HCT116 (cell line): Measurements from ENCODE around the gene CLRN1. TPM values are rescaled to one million over a fixed set of nuclear protein-coding genes. Genes with fewer than 3 reads are reported as not detected.

Experiments used
- ATAC-seq: fragments of 200-7000 bp; cut with Tn5 transposase; 2 replicates; pipeline ENCODE4 v1.9.1; 2020; ENCODE audit warnings: mild to moderate bottlenecking, moderate library complexity
- BruUV-seq: library from RNA; stranded (reverse); fragments of 400-500 nt; replicated peaks from 2 replicates; lab custom pipeline; 2021; lab: Mats Ljungman, UMichigan
- CTCF ChIA-PET: fragments of 300-600 bp; sonication (Branson Sonifier 250); formaldehyde crosslinking; loops from one replicate; lab custom pipeline; 2021; ENCODE audit warnings: antibody characterized with exemption; lab: Charles Lee
- POLR2A ChIA-PET: fragments of 300-600, 350-600 bp; sonication (Branson Sonifier 250); formaldehyde crosslinking; loops from one replicate; lab custom pipeline; 2021; ENCODE audit warnings: antibody characterized with exemption; lab: Charles Lee
- RAD21 ChIA-PET, 2 experiments: fragments of 300-600 bp; sonication (Branson Sonifier 250); formaldehyde crosslinking; loops; one replicate each; lab custom pipeline; 2023; ENCODE audit warnings: low total read pairs in 2 of 2; ENCODE audit not compliant: uncharacterized antibody in 2 of 2, unreplicated experiment in 2 of 2, low non-redundant PET in 1 of 2; lab: Charles Lee
- DNase-seq: peaks from one replicate; pipeline ENCODE4 v3.0.0-alpha.2; 2010; ENCODE audit warnings: low read depth, low spot score
- H2AFZ ChIP-seq: fragments of 200-600 bp; shearing (Covaris generic), sonication (generic); 2 replicates; pipeline ENCODE4 v1.6.1; 2017; ENCODE audit warnings: low read depth, mixed run types, mixed read lengths, antibody characterized with exemption, low read length; ENCODE audit not compliant: poor library complexity, severe bottlenecking
- H3K27ac ChIP-seq: 2 replicates; pipeline ENCODE4 v1.5.1; 2012; ENCODE audit warnings: low read depth, low read length
- H3K27me3 ChIP-seq: fragments of 200-600 bp; sonication (generic); 2 replicates; pipeline ENCODE4 v1.6.1; 2016; ENCODE audit warnings: mixed run types, low read length, mixed read lengths; ENCODE audit not compliant: insufficient read depth
- H3K36me3 ChIP-seq, 2 experiments: fragments of 200-500 bp in 1 of 2; fragments of 200-600 bp in 1 of 2; sonication (Bioruptor generic) in 1 of 2; sonication (generic) in 1 of 2; 2 replicates each; pipeline versions ENCODE4 v1.5.1 to v1.6.1; 2014 to 2016; ENCODE audit warnings: low read length in 2 of 2, inconsistent platforms in 1 of 2, mixed read lengths in 1 of 2, mixed run types in 1 of 2; ENCODE audit not compliant: insufficient read depth in 2 of 2, control insufficient read depth in 1 of 2
- H3K4me1 ChIP-seq, 2 experiments: fragments of 200-600 bp in 1 of 2; sonication (generic) in 1 of 2; 2 replicates each; pipeline versions ENCODE4 v1.5.1 to v1.6.1; 2012 to 2017; ENCODE audit warnings: low read length in 2 of 2, inconsistent platforms in 1 of 2, mild to moderate bottlenecking in 1 of 2, mixed read lengths in 1 of 2, mixed run types in 1 of 2, moderate library complexity in 1 of 2; ENCODE audit not compliant: insufficient read depth in 2 of 2, control insufficient read depth in 1 of 2
- H3K4me2 ChIP-seq: fragments of 200-600 bp; sonication (generic); 2 replicates; pipeline ENCODE4 v1.6.1; 2017; ENCODE audit warnings: mixed run types, low read length, mixed read lengths
- H3K4me3 ChIP-seq, 2 experiments: fragments of 200-600 bp in 1 of 2; sonication (generic) in 1 of 2; replicated peaks in 1 of 2; 2 replicates each; pipeline ENCODE4 v1.5.1; 2011 to 2016; ENCODE audit warnings: low read length in 2 of 2, control low read depth in 1 of 2, low read depth in 1 of 2, mild to moderate bottlenecking in 1 of 2, mixed read lengths in 1 of 2, mixed run types in 1 of 2
- H3K79me2 ChIP-seq: fragments of 200-600 bp; sonication (generic); 2 replicates; pipeline ENCODE4 v1.6.1; 2017; ENCODE audit warnings: mild to moderate bottlenecking, mixed run types, low read length, moderate library complexity, mixed read lengths; ENCODE audit not compliant: insufficient read depth
- H3K9ac ChIP-seq: fragments of 200-600 bp; sonication (generic); 2 replicates; pipeline ENCODE4 v1.6.1; 2016; ENCODE audit warnings: low read length, mixed read lengths
- H3K9me2 ChIP-seq: fragments of 200-600 bp; sonication (generic), shearing (Covaris generic); 2 replicates; pipeline ENCODE4 v1.6.1; 2017; ENCODE audit warnings: mixed run types, mild to moderate bottlenecking, moderate library complexity; ENCODE audit not compliant: insufficient read depth
- H3K9me3 ChIP-seq, 2 experiments: fragments of 200-500 bp in 1 of 2; fragments of 200-600 bp in 1 of 2; sonication (Bioruptor generic) in 1 of 2; sonication (generic) in 1 of 2; 2 replicates each; pipeline ENCODE4 v1.6.1; 2014 to 2017; ENCODE audit warnings: low read length in 2 of 2, mixed read lengths in 2 of 2, inconsistent platforms in 1 of 2, low read depth in 1 of 2, mild to moderate bottlenecking in 1 of 2, mixed run types in 1 of 2, moderate library complexity in 1 of 2; ENCODE audit not compliant: control insufficient read depth in 1 of 2, insufficient read depth in 1 of 2
- H4K20me1 ChIP-seq: fragments of 200-600 bp; sonication (generic), shearing (Covaris generic); 2 replicates; pipeline ENCODE4 v1.6.1; 2017; ENCODE audit warnings: mixed run types, mild to moderate bottlenecking, moderate library complexity; ENCODE audit not compliant: insufficient read depth
- CBX3 ChIP-seq: IDR thresholded peaks from 2 replicates; pipeline ENCODE4 v1.6.1; 2012; ENCODE audit warnings: low read depth
- EGR1 ChIP-seq: IDR thresholded peaks from 2 replicates; pipeline ENCODE4 v1.6.1; 2012; ENCODE audit warnings: low read depth
- ELF1 ChIP-seq: IDR thresholded peaks from 2 replicates; pipeline ENCODE4 v1.6.1; 2012; ENCODE audit warnings: low read depth, borderline replicate concordance
- EZH2 ChIP-seq: fragments of 200-600 bp; sonication (generic); IDR thresholded peaks from 2 replicates; pipeline ENCODE4 v1.6.1; 2017; ENCODE audit warnings: antibody characterized with exemption, mixed run types
- JUND ChIP-seq: IDR thresholded peaks from 2 replicates; pipeline ENCODE4 v1.6.1; 2012
- SIN3A ChIP-seq: IDR thresholded peaks from 2 replicates; pipeline ENCODE4 v1.6.1; 2012; ENCODE audit warnings: low read depth
- SP1 ChIP-seq: IDR thresholded peaks from 2 replicates; pipeline ENCODE4 v1.6.1; 2012; ENCODE audit warnings: low read depth
- TCF7L2 ChIP-seq: IDR thresholded peaks from 2 replicates; pipeline ENCODE4 v1.7.0; 2011; ENCODE audit warnings: borderline replicate concordance, inconsistent platforms; ENCODE audit not compliant: insufficient read depth, insufficient read length; ENCODE audit errors: extremely low read depth
- intact Hi-C: fragments of 100-400 bp; cut with micrococcal nuclease; formaldehyde crosslinking; loops from 2 replicates; pipeline ENCODE4 v1.10.0; 2022
- total RNA-seq: library from RNA; stranded (reverse); gene quantifications from one replicate; pipeline ENCODE4 v1.2.1, GENCODE V29; 2021; ENCODE audit not compliant: unreplicated experiment
- TF ChIP-seq, protein P1 (sequence below): IDR thresholded peaks from 2 replicates; pipeline ENCODE4 v1.6.1; 2012

Gene CLRN1
- total RNA-seq, 1 experiment from 2014 or later, result not detected

DNA sequence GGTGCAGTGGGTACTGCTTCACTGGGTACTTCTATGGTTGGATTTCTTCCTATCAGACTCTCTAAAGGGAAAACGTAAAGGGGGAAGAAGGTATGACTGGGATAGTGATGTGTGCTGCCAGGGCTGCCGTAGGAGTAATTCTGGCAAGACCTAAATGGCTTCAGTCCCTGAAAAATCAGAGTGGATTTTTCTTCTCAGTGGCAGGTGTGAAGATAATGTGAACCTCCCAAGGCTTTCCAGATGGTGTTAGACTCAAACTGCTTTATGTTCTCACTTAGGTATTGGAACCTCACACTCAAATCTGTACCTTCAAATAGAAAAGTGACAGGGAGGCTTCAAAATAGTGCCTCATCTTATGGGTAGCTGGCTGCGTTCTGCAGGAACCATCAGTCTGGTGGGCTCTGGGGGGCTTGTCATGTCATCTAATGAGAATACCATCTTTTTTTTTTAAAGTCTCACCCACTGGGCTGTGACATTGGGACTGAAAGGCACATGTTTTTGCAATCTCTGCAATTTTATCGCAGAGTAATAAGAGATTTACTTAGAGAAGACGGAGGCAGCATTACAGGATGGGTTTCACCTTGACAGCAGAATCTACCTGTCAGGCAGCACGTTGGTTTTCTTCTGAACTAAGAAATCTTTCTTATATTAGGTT is 95.8 kb downstream of the CLRN1 start:
- POLR2A ChIA-PET, result no interaction called here
- Histone ChIP-seq H3K36me3 (no peaks in the 10 kb centered on the region), H3K79me2 (no peaks in the 10 kb centered on the region), H3K27ac (no peak overlapping the region), H3K4me2 (no peak overlapping the region), H3K9me2 (no peaks in the 10 kb centered on the region), H4K20me1 (no peaks in the 10 kb centered on the region), H3K4me3 (no peak overlapping the region), H3K27me3 (no peaks in the 10 kb centered on the region), H2AFZ (no peak overlapping the region), H3K4me1 (no peaks in the 10 kb centered on the region), H3K9ac (no peak overlapping the region), H3K9me3 (no peaks in the 10 kb centered on the region)
- BruUV-seq, result no TSS peak
- ATAC-seq, result no peak
- CTCF ChIA-PET, result no interaction called here
- intact Hi-C loops, result no loop called here
- no peak for DNase-seq
- no peak for TF ChIP-seq EGR1
- TF ChIP-seq EZH2, result no peak
- no peak for TF ChIP-seq SIN3A
- TF ChIP-seq TCF7L2, result no peak
- TF ChIP-seq, protein P1, sequence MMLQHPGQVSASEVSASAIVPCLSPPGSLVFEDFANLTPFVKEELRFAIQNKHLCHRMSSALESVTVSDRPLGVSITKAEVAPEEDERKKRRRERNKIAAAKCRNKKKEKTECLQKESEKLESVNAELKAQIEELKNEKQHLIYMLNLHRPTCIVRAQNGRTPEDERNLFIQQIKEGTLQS, result no peak
- TF ChIP-seq CBX3, result no peak
- no peak for TF ChIP-seq ELF1
- no peak for TF ChIP-seq SP1
- TF ChIP-seq JUND, result no peak
- RAD21 ChIA-PET, result no interaction called here

Other genes starting within 250 kb of the CLRN1 start
- gene SIAH2, start 209.6 kb downstream of the CLRN1 start, total RNA-seq, result 39.9 TPM
- gene MINDY4B, start 67.3 kb downstream of the CLRN1 start, total RNA-seq, result not detected
- gene MED12L, start 112.9 kb upstream of the CLRN1 start, total RNA-seq, result 6.4 TPM
- not detected for gene GPR171, start 230.5 kb upstream of the CLRN1 start, total RNA-seq